H54 (cell line): ENCODE measurements around the gene MAN1A2.
"Not testable (repeated sequence)": the region's sequence is repeated elsewhere in the genome, so short reads cannot be mapped to it uniquely, and the experiment has no call there.

Source experiments
- DNase-seq: peaks from one replicate; pipeline ENCODE4 v3.0.0; 2011; ENCODE audit warnings: low spot score, mixed read lengths; ENCODE audit not compliant: insufficient read length
- FAIRE-seq: peaks from 3 replicates; lab custom pipeline; 2011; peaks lifted over from hg19 to GRCh38; lab: Jason Lieb, UNC
- POLR2A ChIP-seq: IDR thresholded peaks from 2 replicates; pipeline ENCODE4 v1.6.1; 2011; ENCODE audit warnings: low read depth, mild to moderate bottlenecking, low read length

The MAN1A2 gene

GRCh38 chr1:117367046-117368025, at the start of gene MAN1A2:
MAN1A2 (plus strand) TSS chr1:117367449; CDS start chr1:117368184, 735 bp downstream.
- DNase-seq = peak; percentile 78
- peak; percentile 66 for TF ChIP-seq POLR2A
- FAIRE-seq = no peak

- DNase-seq (no peak), FAIRE-seq (no peak)
- no peak for TF ChIP-seq POLR2A
Measured at GRCh38 chr1:117318011-117318410, 49.2 kb upstream of the MAN1A2 start.

GRCh38 chr1:117318426-117318825, 48.8 kb upstream of the MAN1A2 start:
- TF ChIP-seq POLR2A = no peak
- no peak for FAIRE-seq
- DNase-seq = no peak

GRCh38 chr1:117320515-117320914, 46.7 kb upstream of the MAN1A2 start:
- no peak for TF ChIP-seq POLR2A
- FAIRE-seq = no peak
- DNase-seq = no peak

GRCh38 chr1:117321680-117322609, 45.3 kb upstream of the MAN1A2 start:
- DNase-seq = no peak
- no peak for FAIRE-seq
- no peak for TF ChIP-seq POLR2A

- TF ChIP-seq POLR2A = no peak
- FAIRE-seq (no peak), DNase-seq (no peak)
Measured at GRCh38 chr1:117324357-117324756, 42.9 kb upstream of the MAN1A2 start.

GRCh38 chr1:117326035-117326434, 41.2 kb upstream of the MAN1A2 start:
- not testable (repeated sequence) for DNase-seq, FAIRE-seq

- DNase-seq (no peak), FAIRE-seq (no peak)
- no peak for TF ChIP-seq POLR2A
Measured at GRCh38 chr1:117327011-117327410, 40.2 kb upstream of the MAN1A2 start.

GRCh38 chr1:117335376-117336086, 31.7 kb upstream of the MAN1A2 start:
- no peak for TF ChIP-seq POLR2A
- FAIRE-seq (no peak), DNase-seq (no peak)

GRCh38 chr1:117336088-117336817, 31.0 kb upstream of the MAN1A2 start:
- no peak for FAIRE-seq
- TF ChIP-seq POLR2A = no peak

GRCh38 chr1:117339866-117340700, 27.2 kb upstream of the MAN1A2 start:
- DNase-seq (no peak), FAIRE-seq (peak; percentile 43)
- no peak for TF ChIP-seq POLR2A

More at GRCh38 chr1:117336088-117336817, 31.0 kb upstream of the MAN1A2 start:
- no peak for DNase-seq

GRCh38 chr1:117341123-117341522, 26.1 kb upstream of the MAN1A2 start:
- DNase-seq (no peak), FAIRE-seq (no peak)
- TF ChIP-seq POLR2A = no peak
